HCT116 (cell line): ENCODE results near the gene NTSR1.

Experiments used
- CEBPB ChIP-seq: IDR thresholded peaks from 2 replicates; pipeline ENCODE4 v1.6.1; 2012; ENCODE audit warnings: low read depth
- EZH2 ChIP-seq: fragments of 200-600 bp; sonication (generic); IDR thresholded peaks from 2 replicates; pipeline ENCODE4 v1.6.1; 2017; ENCODE audit warnings: antibody characterized with exemption, mixed run types
- EZH2phosphoT487 ChIP-seq: fragments of 200-600 bp; IDR thresholded peaks from 2 replicates; pipeline ENCODE4 v1.6.1; 2018; ENCODE audit warnings: antibody characterized with exemption, borderline replicate concordance
- POLR2A ChIP-seq: IDR thresholded peaks from 2 replicates; pipeline ENCODE4 v1.7.0; 2011; ENCODE audit warnings: borderline replicate concordance; ENCODE audit not compliant: insufficient read depth, insufficient read length; ENCODE audit errors: extremely low read depth
- POLR2AphosphoS5 ChIP-seq: IDR thresholded peaks from 2 replicates; pipeline ENCODE4 v1.6.1; 2011; ENCODE audit warnings: mild to moderate bottlenecking, low read depth, low read length, moderate library complexity
- RAD21 ChIP-seq: IDR thresholded peaks from 2 replicates; pipeline ENCODE4 v1.6.1; 2012; ENCODE audit warnings: low read depth, mild to moderate bottlenecking
- SIN3A ChIP-seq: IDR thresholded peaks from 2 replicates; pipeline ENCODE4 v1.6.1; 2012; ENCODE audit warnings: low read depth
- SP1 ChIP-seq: IDR thresholded peaks from 2 replicates; pipeline ENCODE4 v1.6.1; 2012; ENCODE audit warnings: low read depth
- YY1 ChIP-seq: IDR thresholded peaks from 2 replicates; pipeline ENCODE4 v1.6.1; 2011; ENCODE audit warnings: low read length, low read depth, moderate library complexity, mild to moderate bottlenecking; ENCODE audit not compliant: insufficient replicate concordance; ENCODE audit errors: extremely low read depth
- TF ChIP-seq, protein P1 (sequence below), 3 experiments: fragments of 200-600 bp in 1 of 3; sonication (generic) in 1 of 3; IDR thresholded peaks in 2 of 3; conservative IDR thresholded peaks in 1 of 3; 2 replicates each; pipeline ENCODE4 v1.5.1; 2012 to 2017; ENCODE audit warnings: low read depth in 2 of 3, low read length in 2 of 3, antibody characterized with exemption in 1 of 3, borderline replicate concordance in 1 of 3, control low read depth in 1 of 3, mild to moderate bottlenecking in 1 of 3, mixed read lengths in 1 of 3, mixed run types in 1 of 3, moderate library complexity in 1 of 3; ENCODE audit not compliant: insufficient read depth in 1 of 3

DNA sequence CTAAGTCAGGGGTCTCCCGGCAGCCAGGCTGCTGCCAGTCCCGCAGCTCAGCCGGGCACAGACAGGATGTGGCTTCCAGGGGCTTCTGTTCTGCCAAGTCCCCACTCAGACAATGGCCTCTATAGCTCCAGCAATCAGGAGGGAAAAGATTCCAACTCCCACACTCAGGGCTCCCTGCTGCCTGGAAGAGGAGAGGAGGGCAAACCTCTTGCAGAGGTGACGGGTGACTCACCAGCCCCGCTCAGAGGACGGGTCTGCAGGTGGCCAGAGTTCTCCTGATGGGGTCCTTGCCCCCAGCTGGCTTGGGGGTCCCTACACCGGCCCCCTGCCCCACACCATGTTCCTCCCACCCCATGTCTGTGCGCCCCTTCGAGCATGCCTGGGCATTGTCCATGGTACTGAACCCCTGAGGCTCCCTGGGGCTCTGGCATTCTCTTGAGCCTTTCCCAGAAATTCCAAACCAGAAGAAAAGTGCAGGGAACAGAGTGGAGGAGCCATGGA, 32.6 kb downstream of the NTSR1 start:
- TF ChIP-seq, protein P1, sequence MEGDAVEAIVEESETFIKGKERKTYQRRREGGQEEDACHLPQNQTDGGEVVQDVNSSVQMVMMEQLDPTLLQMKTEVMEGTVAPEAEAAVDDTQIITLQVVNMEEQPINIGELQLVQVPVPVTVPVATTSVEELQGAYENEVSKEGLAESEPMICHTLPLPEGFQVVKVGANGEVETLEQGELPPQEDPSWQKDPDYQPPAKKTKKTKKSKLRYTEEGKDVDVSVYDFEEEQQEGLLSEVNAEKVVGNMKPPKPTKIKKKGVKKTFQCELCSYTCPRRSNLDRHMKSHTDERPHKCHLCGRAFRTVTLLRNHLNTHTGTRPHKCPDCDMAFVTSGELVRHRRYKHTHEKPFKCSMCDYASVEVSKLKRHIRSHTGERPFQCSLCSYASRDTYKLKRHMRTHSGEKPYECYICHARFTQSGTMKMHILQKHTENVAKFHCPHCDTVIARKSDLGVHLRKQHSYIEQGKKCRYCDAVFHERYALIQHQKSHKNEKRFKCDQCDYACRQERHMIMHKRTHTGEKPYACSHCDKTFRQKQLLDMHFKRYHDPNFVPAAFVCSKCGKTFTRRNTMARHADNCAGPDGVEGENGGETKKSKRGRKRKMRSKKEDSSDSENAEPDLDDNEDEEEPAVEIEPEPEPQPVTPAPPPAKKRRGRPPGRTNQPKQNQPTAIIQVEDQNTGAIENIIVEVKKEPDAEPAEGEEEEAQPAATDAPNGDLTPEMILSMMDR (IDR thresholded peaks at IDR 0.05 in 2 of 3, conservative IDR thresholded peaks at IDR 0.05 in 1 of 3; ENCODE audit: borderline replicate concordance in 1 of 3, insufficient read depth in 1 of 3, low read depth in 2 of 3, low read length in 2 of 3), result no peak
- TF ChIP-seq SP1 (no peak), POLR2AphosphoS5 (no peak; the same call in 1 of the 2 replicates), SIN3A (no peak), POLR2A (no peak), EZH2phosphoT487 (no peak), EZH2 (no peak), YY1 (no peak), RAD21 (no peak), CEBPB (no peak)
